Measurements from ENCODE around the gene KCNN1.
"Not testable (repeated sequence)": the region's sequence is repeated elsewhere in the genome, so short reads cannot be mapped to it uniquely, and the experiment has no call there.

KCNN1 gene

GRCh38 chr19:17966550-17967256, at the start of gene KCNN1:
Gene KCNN1, plus strand, starts transcription at chr19:17967107. Its CDS starts 6,782 bp downstream, at chr19:17973889.
- DNase-seq (ENCODE audit: low spot score) = no peak

DNA sequence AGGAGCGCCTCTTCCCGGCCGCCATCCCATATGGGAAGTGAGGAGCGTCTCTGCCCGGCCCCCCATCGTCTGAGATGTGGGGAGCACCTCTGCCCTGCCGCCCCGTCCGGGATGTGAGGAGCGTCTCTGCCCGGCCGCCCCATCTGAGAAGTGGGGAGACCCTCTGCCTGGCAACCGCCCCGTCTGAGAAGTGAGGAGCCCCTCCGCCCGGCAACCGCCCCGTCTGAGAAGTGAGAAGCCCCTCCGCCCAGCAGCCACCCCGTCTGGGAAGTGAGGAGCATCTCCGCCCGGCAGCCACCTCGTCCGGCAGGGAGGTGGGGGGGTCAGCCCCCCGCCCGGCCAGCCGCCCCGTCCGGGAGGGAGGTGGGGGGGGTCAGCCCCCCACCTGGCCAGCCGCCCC, 48.8 kb upstream of the KCNN1 start:
- not testable (repeated sequence) for DNase-seq (ENCODE audit: low spot score)

DNA sequence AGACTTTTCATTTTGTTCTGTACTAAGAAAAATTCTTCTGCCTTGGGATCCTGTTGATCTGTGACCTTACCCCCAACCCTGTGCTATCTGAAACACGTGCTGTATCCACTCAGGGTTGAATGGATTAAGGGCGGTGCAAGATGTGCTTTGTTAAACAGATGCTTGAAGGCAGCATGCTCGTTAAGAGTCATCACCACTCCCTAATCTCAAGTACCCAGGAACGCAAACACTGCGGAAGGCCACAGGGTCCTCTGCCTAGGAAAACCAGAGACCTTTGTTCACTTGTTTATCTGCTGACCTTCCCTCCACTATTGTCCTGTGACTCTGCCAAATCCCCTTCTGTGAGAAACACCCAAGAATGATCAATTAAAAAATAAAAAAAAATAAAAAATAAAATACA, 47.8 kb upstream of the KCNN1 start:
- not testable (repeated sequence) for DNase-seq (ENCODE audit: low spot score)

GRCh38 chr19:17920527-17920926, 46.4 kb upstream of the KCNN1 start:
- DNase-seq (ENCODE audit: low spot score) = no peak

DNA sequence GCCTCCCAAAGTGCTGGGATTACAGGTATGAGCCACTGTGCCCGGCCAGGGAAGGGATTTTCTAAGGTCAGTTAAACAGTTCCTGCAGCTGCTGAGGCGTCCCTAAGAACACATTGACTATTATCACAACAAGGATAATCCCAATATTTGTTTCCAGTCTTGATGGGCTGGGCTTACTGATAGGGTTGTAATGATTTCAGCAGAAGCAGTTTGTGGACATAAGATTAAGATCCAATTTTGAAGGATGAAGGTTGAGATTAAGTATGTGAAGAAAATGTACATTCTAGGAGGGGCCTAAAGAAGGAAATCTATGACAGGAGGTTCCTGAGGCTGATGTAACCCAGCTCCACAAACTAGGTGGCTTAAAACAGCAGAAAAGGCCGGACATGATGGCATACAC, 44.8 kb upstream of the KCNN1 start:
- DNase-seq (ENCODE audit: low spot score) = no peak

- DNase-seq (ENCODE audit: low spot score) = no peak
Observed at GRCh38 chr19:17926044-17926443, 40.9 kb upstream of the KCNN1 start.

- DNase-seq (ENCODE audit: low spot score) = no peak
Observed at GRCh38 chr19:17929056-17929455, 37.9 kb upstream of the KCNN1 start.

DNA sequence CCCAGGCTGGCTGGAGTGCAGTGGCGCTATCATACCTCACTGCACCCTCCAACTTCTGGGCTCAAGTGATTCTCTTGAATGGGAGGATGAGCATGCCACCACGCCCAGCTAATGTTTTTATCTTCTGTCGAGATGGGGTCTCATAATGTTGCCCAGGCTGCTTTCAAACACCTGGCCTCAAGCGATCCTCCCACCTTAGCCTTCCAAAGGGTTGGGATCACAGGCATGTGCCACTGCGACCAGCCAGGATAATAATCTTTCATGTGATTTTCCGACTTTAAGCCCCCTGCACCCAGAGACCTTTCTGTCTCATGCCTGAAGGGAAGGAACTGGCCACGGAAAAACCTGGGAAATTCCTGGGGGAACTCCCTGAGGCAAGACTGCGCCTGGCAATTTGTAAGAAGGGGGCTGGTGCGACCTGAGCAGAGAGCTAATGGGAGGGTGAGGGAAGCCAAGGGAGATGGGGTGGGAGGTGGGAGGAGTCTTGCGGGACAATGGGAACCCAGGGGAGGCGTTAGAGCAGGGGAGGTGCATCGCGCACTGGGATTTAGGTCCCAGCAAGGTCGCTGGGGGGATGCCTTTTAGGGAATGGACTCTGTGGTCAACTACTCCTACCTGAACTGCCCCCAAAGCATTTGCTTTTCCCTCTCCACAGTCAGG, 35.2 kb upstream of the KCNN1 start:
- DNase-seq (ENCODE audit: low spot score) = no peak

GRCh38 chr19:17932485-17933338, 34.2 kb upstream of the KCNN1 start, which contains the start of gene CCDC124:
Gene CCDC124, plus strand, starts transcription at chr19:17933015. Its CDS starts 3,406 bp downstream, at chr19:17936421.
- DNase-seq (ENCODE audit: low spot score) = peak; percentile 89

DNA sequence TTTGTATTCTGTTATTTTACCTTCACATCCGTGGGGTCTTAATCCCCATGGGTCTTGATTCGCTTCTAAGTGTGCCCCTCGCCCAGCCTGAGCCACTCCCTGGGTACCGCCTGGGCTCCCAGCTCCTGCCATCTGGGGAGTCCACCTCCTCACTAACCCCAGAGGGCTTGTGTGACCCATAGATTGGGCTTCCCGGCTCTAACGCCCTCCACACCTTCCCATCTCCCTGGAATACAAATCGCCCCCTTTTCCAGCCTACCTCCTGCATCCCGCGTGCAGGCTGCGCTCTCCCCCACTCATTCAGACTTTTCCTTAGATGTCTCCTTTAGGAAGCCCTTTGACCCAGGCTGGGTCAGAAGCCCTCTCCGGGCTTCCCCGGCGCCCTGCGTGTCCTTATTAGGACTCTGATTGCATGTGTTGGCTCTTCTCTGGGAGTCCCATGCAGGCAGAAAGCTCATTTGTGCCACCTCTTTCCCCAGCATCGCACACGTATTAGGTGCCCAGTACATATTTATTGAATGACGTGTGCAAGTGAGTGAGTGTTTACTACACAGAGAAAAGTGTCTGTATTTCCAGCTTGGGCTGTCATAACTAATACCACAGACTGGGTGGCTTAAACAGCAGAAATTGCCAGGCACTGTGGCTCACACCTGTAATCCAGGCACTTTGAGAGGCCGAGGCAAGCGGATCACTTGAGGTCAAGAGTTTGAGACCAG, 33.3 kb upstream of the KCNN1 start:
- no peak for DNase-seq (ENCODE audit: low spot score)

GRCh38 chr19:17936379-17936778, 30.5 kb upstream of the KCNN1 start:
- DNase-seq (ENCODE audit: low spot score) = no peak

DNA sequence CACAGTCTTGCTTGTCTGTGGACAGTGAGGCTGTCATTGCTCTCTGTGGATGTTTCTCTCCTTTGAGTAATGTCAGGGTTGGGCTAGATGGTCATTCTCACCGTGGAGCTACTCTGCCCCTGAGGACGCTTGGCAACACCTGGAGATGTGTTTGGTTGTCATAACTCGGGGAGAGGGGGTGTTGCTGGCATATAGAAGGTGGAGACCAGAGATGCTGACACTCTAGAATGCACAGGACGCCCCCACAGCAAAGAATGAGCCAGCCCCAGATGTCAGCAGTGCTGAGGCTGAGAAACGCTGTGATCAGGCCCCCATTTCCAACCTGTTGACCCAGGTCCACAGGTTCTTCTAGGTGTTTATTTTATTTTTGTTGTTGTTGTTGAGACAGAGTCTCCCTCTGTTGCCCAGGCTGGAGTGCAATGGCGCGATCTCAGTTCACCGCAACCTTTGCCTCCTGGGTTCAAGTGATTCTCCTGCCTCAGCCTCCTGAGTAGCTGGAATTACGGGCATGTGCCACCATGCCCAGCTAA, 29.5 kb upstream of the KCNN1 start:
- DNase-seq (ENCODE audit: low spot score) = no peak

DNA sequence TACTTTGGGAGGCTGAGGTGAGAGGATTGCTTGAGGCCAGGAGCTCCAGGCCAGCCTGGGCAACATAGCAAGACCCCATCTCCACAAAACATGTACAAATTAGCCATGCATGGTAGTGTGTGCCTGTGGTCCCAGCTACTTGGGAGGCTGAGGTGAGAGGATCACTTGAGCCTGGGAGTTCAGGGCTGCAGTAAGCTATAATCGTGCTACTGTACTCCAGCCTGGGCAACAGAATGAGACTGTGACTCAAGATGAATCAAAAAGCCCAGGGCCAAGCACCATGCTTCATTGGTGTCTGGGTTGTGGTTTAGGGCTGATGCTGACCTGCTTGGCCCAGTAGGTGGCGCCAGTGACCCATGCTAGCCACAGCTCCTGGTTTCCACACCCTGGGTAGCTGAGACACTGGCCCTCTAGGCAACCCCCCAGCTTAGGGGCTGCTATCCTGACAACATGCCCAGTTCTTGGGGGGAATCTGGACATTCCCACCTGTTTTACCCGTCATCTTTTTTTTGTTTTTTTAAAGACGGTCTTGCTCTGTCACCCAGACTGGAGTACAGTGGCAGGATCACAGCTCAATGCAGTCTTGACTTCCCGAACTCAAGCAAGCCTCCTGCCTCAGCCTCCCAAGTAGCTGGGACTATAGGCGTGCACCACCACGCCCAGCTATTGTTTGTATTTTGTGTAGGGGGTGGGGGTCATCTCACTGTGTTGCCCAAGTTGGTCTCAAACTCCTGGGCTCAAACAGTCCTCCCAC, 28.6 kb upstream of the KCNN1 start:
- DNase-seq (ENCODE audit: low spot score) = peak; percentile 46

DNA sequence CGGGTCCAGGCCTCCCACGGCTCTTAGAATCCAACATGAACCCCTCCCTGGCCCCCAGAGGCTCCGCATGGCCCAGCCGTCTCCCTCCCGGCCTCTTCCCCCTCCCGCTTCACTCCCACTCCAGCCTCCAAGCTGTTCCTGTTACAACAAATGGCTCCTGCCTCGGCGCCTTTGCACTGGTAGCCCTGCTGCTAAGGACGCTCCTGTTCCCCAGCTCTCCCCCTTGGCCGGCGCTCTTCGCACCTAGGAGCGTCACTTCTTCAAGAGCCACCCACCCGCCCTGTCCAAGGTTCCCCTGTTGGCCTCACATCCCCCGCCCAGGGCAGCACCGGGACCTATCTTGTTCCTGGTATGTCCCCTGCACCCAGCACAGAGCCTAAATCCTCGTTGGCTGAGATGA, 24.7 kb upstream of the KCNN1 start:
- no peak for DNase-seq (ENCODE audit: low spot score)

DNA sequence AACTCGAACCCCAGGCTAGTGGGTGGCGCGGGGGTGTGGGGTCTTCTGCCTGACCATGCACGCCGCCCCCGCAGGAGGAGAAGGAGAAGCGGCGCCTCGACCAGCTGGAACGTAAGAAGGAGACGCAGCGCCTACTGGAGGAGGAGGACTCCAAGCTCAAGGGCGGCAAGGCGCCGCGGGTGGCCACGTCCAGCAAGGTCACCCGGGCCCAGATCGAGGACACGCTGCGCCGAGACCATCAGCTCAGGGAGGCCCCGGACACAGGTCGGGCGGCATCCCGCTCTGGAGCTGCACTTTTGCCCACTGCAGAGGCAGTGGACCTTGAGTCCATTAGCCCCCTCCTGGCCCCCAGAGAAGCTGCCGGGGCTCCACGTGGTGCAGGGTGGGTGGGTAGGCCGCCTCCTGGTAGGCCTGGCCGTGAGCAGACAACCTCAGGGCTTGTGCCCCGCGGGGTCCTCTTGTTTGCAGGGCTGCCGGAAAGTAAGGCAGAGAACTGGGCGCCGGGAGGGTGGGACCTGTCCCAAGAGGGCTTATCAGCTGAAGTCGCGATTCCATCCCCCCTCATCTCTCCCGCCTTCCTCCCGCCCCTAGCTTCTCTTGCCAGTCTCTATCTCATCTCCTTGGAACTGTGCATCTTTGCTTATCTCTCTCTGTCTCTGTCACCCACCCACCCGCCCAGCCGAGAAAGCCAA, 24.2 kb upstream of the KCNN1 start:
- DNase-seq (ENCODE audit: low spot score) = no peak

- no peak for DNase-seq (ENCODE audit: low spot score)
Observed at GRCh38 chr19:17943274-17944221, 23.4 kb upstream of the KCNN1 start.

DNA sequence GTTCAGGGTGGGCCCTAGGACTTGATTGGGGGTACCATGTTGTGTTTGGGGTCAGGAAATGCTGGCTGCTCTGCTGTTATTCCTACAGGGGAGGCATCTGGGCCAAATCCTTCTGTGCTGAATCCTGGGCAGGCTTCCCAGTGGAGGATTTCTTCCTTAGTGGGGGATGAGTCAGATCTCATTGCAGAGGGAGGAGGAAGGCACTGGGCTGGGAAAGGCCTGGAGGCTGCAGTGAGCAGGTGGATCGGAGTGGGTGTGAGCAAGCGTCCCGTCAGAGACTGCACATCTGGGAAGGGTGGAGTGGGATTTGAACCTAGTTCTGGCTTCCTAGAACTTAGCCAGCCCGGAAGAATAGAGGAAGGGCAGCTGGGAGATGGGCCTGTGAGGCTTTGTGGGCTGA, 22.6 kb upstream of the KCNN1 start:
- DNase-seq (ENCODE audit: low spot score) = no peak

GRCh38 chr19:17946965-17947784, 19.7 kb upstream of the KCNN1 start:
- peak; percentile 13 for DNase-seq (ENCODE audit: low spot score)
